ENCODE data around the gene DCAF6.
"Not testable (repeated sequence)": the region's sequence is repeated elsewhere in the genome, so short reads cannot be mapped to it uniquely, and the experiment has no call there.

The DCAF6 gene

GRCh38 chr1:167936068-167936929 is at the start of gene DCAF6:
Gene DCAF6 (plus strand): TSS chr1:167936683. CDS start chr1:167936912, 229 bp downstream.
- DNase-seq = peak; percentile 99

GRCh38 chr1:167887187-167887586 is 49.3 kb upstream of the DCAF6 start:
- not testable (repeated sequence) for DNase-seq

GRCh38 chr1:167890400-167890799 is 46.1 kb upstream of the DCAF6 start:
- no peak for DNase-seq

GRCh38 chr1:167893798-167894197 is 42.7 kb upstream of the DCAF6 start:
- no peak for DNase-seq

- DNase-seq = no peak
These were observed 37.8 kb upstream of the DCAF6 start for GRCh38 chr1:167898578-167899222.

- DNase-seq = no peak
These were observed 37.2 kb upstream of the DCAF6 start for GRCh38 chr1:167899253-167899681.

- no peak for DNase-seq
These were observed 35.6 kb upstream of the DCAF6 start for GRCh38 chr1:167900907-167901306.

GRCh38 chr1:167904652-167905130 is 31.8 kb upstream of the DCAF6 start:
- DNase-seq = no peak

GRCh38 chr1:167905182-167905581 is 31.3 kb upstream of the DCAF6 start:
- no peak for DNase-seq

GRCh38 chr1:167905671-167906070 is 30.8 kb upstream of the DCAF6 start:
- DNase-seq = no peak

GRCh38 chr1:167909691-167910180 is 26.7 kb upstream of the DCAF6 start:
- no peak for DNase-seq

- no peak for DNase-seq
These were observed 26.0 kb upstream of the DCAF6 start for GRCh38 chr1:167910530-167910929.

GRCh38 chr1:167911413-167911812 is 25.1 kb upstream of the DCAF6 start:
- no peak for DNase-seq

- DNase-seq = no peak
These were observed 24.2 kb upstream of the DCAF6 start for GRCh38 chr1:167912294-167912693.

GRCh38 chr1:167913895-167914496 is 22.5 kb upstream of the DCAF6 start, which contains the start of gene ADCY10:
Gene ADCY10 (minus strand): TSS chr1:167914134. CDS start chr1:167905140, 8,994 bp downstream.
- no peak for DNase-seq

GRCh38 chr1:167915569-167915968 is 20.9 kb upstream of the DCAF6 start:
- no peak for DNase-seq

- no peak for DNase-seq
These were observed 19.5 kb upstream of the DCAF6 start for GRCh38 chr1:167916766-167917511.

GRCh38 chr1:167922023-167922422 is 14.5 kb upstream of the DCAF6 start:
- no peak for DNase-seq

GRCh38 chr1:167922611-167923074 is 13.8 kb upstream of the DCAF6 start:
- DNase-seq = no peak

- DNase-seq = no peak
These were observed 13.0 kb upstream of the DCAF6 start for GRCh38 chr1:167923324-167924056.

- DNase-seq = no peak
These were observed 12.4 kb upstream of the DCAF6 start for GRCh38 chr1:167924102-167924501.
